Mesenchymal stem cell (in vitro differentiated cells and primary cell): ENCODE data around the gene CTNND1. TPM values are rescaled to one million over a fixed set of nuclear protein-coding genes. Genes with fewer than 3 reads are reported as not detected.

ENCODE experiments used
- DNase-seq: peaks from one replicate; pipeline ENCODE4 v3.0.0-alpha.2; 2013
- H2AFZ ChIP-seq: one replicate; pipeline ENCODE4 v1.6.1; 2013; ENCODE audit warnings: low read depth, mild to moderate bottlenecking, control low read depth, inconsistent platforms, low read length, moderate library complexity
- H2AK5ac ChIP-seq: 2 replicates; pipeline ENCODE4 v1.6.1; 2013; ENCODE audit warnings: low read length, moderate library complexity, mild to moderate bottlenecking, inconsistent platforms; ENCODE audit not compliant: severe bottlenecking
- H2BK120ac ChIP-seq: one replicate; pipeline ENCODE4 v1.6.1; 2013; ENCODE audit warnings: low read depth, mild to moderate bottlenecking, inconsistent platforms, low read length, moderate library complexity
- H2BK12ac ChIP-seq, 2 experiments: one replicate each; pipeline ENCODE4 v1.6.1; 2013; ENCODE audit warnings: inconsistent platforms in 2 of 2, low read length in 2 of 2, mild to moderate bottlenecking in 2 of 2, moderate library complexity in 2 of 2, control low read depth in 1 of 2
- H2BK15ac ChIP-seq: one replicate; pipeline ENCODE4 v1.6.1; 2013; ENCODE audit warnings: mild to moderate bottlenecking, low read depth, inconsistent platforms; ENCODE audit not compliant: poor library complexity, severe bottlenecking
- H2BK5ac ChIP-seq: 2 replicates; pipeline ENCODE4 v1.6.1; 2013; ENCODE audit warnings: low read depth, mild to moderate bottlenecking, low read length, control low read depth, inconsistent platforms; ENCODE audit not compliant: poor library complexity, severe bottlenecking
- H3K14ac ChIP-seq, 2 experiments: one replicate each; pipeline ENCODE4 v1.6.1; 2013; ENCODE audit warnings: inconsistent platforms in 2 of 2, low read length in 2 of 2, control low read depth in 1 of 2, mild to moderate bottlenecking in 1 of 2, moderate library complexity in 1 of 2
- H3K18ac ChIP-seq, 2 experiments: one replicate each; pipeline ENCODE4 v1.6.1; 2013; ENCODE audit warnings: inconsistent platforms in 2 of 2, low read length in 2 of 2, control low read depth in 1 of 2, low read depth in 1 of 2, mild to moderate bottlenecking in 1 of 2
- H3K23ac ChIP-seq, 2 experiments: one replicate each; pipeline ENCODE4 v1.6.1; 2013; ENCODE audit warnings: inconsistent platforms in 2 of 2, low read length in 2 of 2, mild to moderate bottlenecking in 2 of 2, moderate library complexity in 2 of 2, control low read depth in 1 of 2
- H3K27ac ChIP-seq: 2 replicates; pipeline ENCODE4 v1.5.1; 2013; ENCODE audit warnings: mild to moderate bottlenecking, moderate library complexity, low read length, control low read depth, inconsistent platforms; ENCODE audit not compliant: poor library complexity, severe bottlenecking
- H3K27me3 ChIP-seq, 2 experiments: 2 replicates each; pipeline versions ENCODE4 v1.6.1 to v1.7.0; 2013; ENCODE audit warnings: low read length in 2 of 2, mild to moderate bottlenecking in 2 of 2, moderate library complexity in 2 of 2, control low read depth in 1 of 2, inconsistent platforms in 1 of 2; ENCODE audit not compliant: control insufficient read depth in 1 of 2, insufficient read depth in 1 of 2
- H3K36me3 ChIP-seq, 2 experiments: 2 replicates each; pipeline versions ENCODE4 v1.6.1 to v1.7.0; 2013; ENCODE audit warnings: low read length in 2 of 2, control low read depth in 1 of 2, inconsistent platforms in 1 of 2, low read depth in 1 of 2, mild to moderate bottlenecking in 1 of 2; ENCODE audit not compliant: insufficient read depth in 2 of 2, control insufficient read depth in 1 of 2
- H3K4ac ChIP-seq, 2 experiments: one replicate each; pipeline ENCODE4 v1.6.1; 2013; ENCODE audit warnings: inconsistent platforms in 2 of 2, low read length in 2 of 2, mild to moderate bottlenecking in 2 of 2, moderate library complexity in 2 of 2, control low read depth in 1 of 2, low read depth in 1 of 2
- H3K4me1 ChIP-seq: 2 replicates; pipeline ENCODE4 v1.6.1; 2013; ENCODE audit warnings: low read depth, low read length, control low read depth; ENCODE audit not compliant: control insufficient read depth, insufficient read depth
- H3K4me2 ChIP-seq: 2 replicates; pipeline ENCODE4 v1.6.1; 2013; ENCODE audit warnings: low read length, mild to moderate bottlenecking, inconsistent platforms; ENCODE audit not compliant: poor library complexity, severe bottlenecking
- H3K4me3 ChIP-seq, 2 experiments: 2 replicates each; pipeline versions ENCODE4 v1.5.1 to v1.7.0; 2013; ENCODE audit warnings: low read length in 2 of 2, mild to moderate bottlenecking in 2 of 2, control low read depth in 1 of 2, low read depth in 1 of 2; ENCODE audit not compliant: insufficient read depth in 1 of 2
- H3K79me1 ChIP-seq: replicated peaks from 2 replicates; pipeline ENCODE4 v1.6.1; 2013; ENCODE audit warnings: mild to moderate bottlenecking, control low read depth, low read length, inconsistent platforms; ENCODE audit not compliant: poor library complexity, severe bottlenecking
- H3K9ac ChIP-seq: 2 replicates; pipeline ENCODE4 v1.7.0; 2013; ENCODE audit warnings: mild to moderate bottlenecking, low read length, moderate library complexity
- H3K9me3 ChIP-seq: 2 replicates; pipeline ENCODE4 v1.7.0; 2013; ENCODE audit warnings: mild to moderate bottlenecking, low read length; ENCODE audit not compliant: control insufficient read depth
- H4K8ac ChIP-seq: one replicate; pipeline ENCODE4 v1.6.1; 2013; ENCODE audit warnings: inconsistent platforms, mild to moderate bottlenecking, low read length, moderate library complexity
- H4K91ac ChIP-seq: one replicate; pipeline ENCODE4 v1.6.1; 2013; ENCODE audit warnings: mild to moderate bottlenecking, low read length, inconsistent platforms
- WGBS: methylation state at CpG from one replicate; pipeline ENCODE4 v1.1.7; 2013; ENCODE audit warnings: mixed read lengths; 5-methylcytosine and 5-hydroxymethylcytosine counted together
- small RNA-seq: library from polyadenylated mRNA; stranded (forward); fragments of <200 nt; extraction: miRNeasy Mini kit (QIAGEN cat#:217004); gene quantifications from one replicate; pipeline ENCODE3, GENCODE V24; 2013; ENCODE audit warnings: low read depth

The CTNND1 gene

DNA sequence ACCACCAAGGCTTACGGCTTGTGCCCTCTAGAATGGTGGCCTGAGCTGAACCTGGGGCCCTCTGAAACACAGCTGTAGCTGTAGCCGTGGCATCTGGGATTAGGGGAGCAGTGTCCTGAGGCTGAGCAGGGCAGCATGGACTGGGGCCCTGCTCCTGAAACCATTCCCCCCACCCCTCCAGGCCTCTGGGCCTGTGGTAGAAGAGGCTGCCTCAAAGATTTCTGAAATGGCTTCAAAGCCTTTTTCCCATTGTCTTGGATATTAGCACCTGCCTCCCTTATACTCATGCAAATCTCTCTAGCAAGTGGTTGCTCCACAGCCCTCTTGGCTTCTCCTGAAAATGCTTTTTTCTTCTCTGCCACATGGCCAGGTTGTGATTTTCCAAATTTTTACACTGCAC is 106.9 kb downstream of the CTNND1 start:
- no peak overlapping the region for H2BK12ac ChIP-seq
- no peak overlapping the region for H2BK5ac ChIP-seq
- H3K9ac ChIP-seq = no peak overlapping the region
- DNase-seq = no peak
- no peak overlapping the region for H3K27ac ChIP-seq
- no peak overlapping the region for H2AFZ ChIP-seq
- no peaks in the 10 kb centered on the region for H3K4me1 ChIP-seq
- no peak overlapping the region for H3K18ac ChIP-seq
- no peak overlapping the region for H4K91ac ChIP-seq
- no peaks in the 10 kb centered on the region for H3K36me3 ChIP-seq
- no peak overlapping the region for H3K23ac ChIP-seq
- H4K8ac ChIP-seq = no peak overlapping the region
- no peak overlapping the region for H2BK15ac ChIP-seq
- H3K27me3 ChIP-seq = no peaks in the 10 kb centered on the region
- H3K4ac ChIP-seq = no peak overlapping the region
- no peak overlapping the region for H3K4me2 ChIP-seq
- WGBS = 45% methylated on average over 2 of the region's 2 CpGs
- H3K4me3 ChIP-seq = no peak overlapping the region
- no peaks in the 10 kb centered on the region for H3K79me1 ChIP-seq
- no peak overlapping the region for H2AK5ac ChIP-seq
- no peak overlapping the region for H2BK120ac ChIP-seq
- H3K9me3 ChIP-seq = no peaks in the 10 kb centered on the region
- H3K14ac ChIP-seq = no peak overlapping the region

Small RNA genes within 50 kb of the gene (small RNA-seq; reads per million reads assigned to genes)
- gene AP001931.1 = not detected
- not detected for gene TMX2-CTNND1
